Prostate gland (tissue), 2 donors: ENCODE data around the gene DDX50.

Experiments
- CTCF ChIP-seq, 4 experiments: fragments of 200-600 bp in 2 of 4; fragments of 450-650 bp in 2 of 4; sonication (generic) in 2 of 4; IDR thresholded peaks; 1 replicate in 3 of 4; 2 replicates in 1 of 4; pipeline ENCODE4 v1.5.1; 2016 to 2019; ENCODE audit warnings: antibody characterized with exemption in 4 of 4, mild to moderate bottlenecking in 2 of 4, moderate library complexity in 2 of 4
- POLR2AphosphoS5 ChIP-seq: sonication (generic); formaldehyde crosslinking; IDR thresholded peaks from one replicate; pipeline ENCODE4 v1.6.1; 2017; ENCODE audit warnings: antibody characterized with exemption

DNA sequence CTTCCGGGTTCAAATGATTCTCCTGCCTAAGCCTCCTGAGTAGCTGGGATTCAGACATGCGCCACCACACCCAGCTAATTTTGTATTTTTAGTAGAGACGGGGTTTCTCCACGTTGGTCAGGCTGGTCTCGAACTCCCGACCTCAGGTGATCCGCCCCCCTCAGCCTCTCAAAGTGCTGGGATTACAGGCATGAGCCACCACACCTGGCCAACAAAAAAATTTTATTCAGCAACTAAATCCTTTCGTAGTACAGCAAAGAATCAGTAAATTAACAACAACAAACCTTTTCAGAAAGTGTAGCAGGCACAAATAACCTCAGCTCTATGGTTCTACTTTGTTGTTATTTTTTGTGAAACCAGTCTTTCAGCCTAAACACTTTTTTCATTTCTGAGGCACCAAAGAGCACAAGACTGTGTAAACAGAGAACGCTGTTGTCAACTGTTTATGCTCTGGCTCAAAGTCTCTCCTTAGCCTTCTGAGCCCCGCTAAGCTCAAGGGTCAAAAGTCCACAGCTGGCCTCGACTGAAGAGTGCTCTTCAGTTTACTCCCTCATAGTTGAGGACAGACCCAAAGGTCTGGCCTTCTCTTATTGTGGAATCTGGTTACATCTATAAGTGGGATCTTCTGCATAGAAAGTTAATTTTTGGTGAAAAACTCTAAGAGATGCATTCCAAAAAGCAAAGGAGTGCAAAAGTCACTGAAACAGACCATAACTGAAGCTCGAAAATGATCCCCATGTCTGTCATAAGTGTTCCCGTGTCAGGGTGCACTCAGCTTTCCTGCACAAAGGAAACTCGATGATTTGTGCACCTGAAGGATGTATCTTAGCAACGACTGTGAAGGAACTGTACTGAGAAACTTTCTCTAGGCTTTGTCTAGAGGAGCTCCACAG lies 24.6 kb upstream of the DDX50 start:
- TF ChIP-seq CTCF (IDR thresholded peaks at IDR 0.05) = no peak
- TF ChIP-seq POLR2AphosphoS5 = no peak
